ENCODE measurements around the gene ZNF844.
"Not testable (repeated sequence)": the region's sequence is repeated elsewhere in the genome, so short reads cannot be mapped to it uniquely, and the experiment has no call there.

The ZNF844 gene

GRCh38 chr19:12052497-12053169, 11.9 kb upstream of the ZNF844 start, which contains the start of gene ZNF878:
TSS of gene ZNF878 (minus strand) at chr19:12052961. CDS start at chr19:12052801, 160 bp downstream.
- peak within 1 kb of the TSS; percentile 61 for H3K4me3 ChIP-seq (ENCODE audit: low read depth, low read length)
- DNase-seq = peak; percentile 81
- H3K27me3 ChIP-seq (replicated peaks) = no peaks in the 10 kb centered on the region
- in situ Hi-C loops (cut with HindIII; ENCODE audit: low pct_ligation_motif_present, low sequenced_read_pairs) = no loop called here
- TF ChIP-seq CTCF (IDR thresholded peaks at IDR 0.05; ENCODE audit: low read depth, low read length, missing control alignments) = no peak
- H3K36me3 ChIP-seq (replicated peaks) = no peaks in the 10 kb centered on the region
- H3K27ac ChIP-seq = no peak within 1 kb of the TSS

- Histone ChIP-seq H3K4me3 (ENCODE audit: low read depth, low read length) (no peak overlapping the region), H3K27ac (no peak overlapping the region), H3K27me3 (replicated peaks) (no peaks in the 10 kb centered on the region), H3K36me3 (replicated peaks) (no peaks in the 10 kb centered on the region)
- no peak for TF ChIP-seq CTCF (IDR thresholded peaks at IDR 0.05; ENCODE audit: low read depth, low read length, missing control alignments)
- no peak for DNase-seq
- in situ Hi-C loops (cut with HindIII; ENCODE audit: low pct_ligation_motif_present, low sequenced_read_pairs) = no loop called here
Observed at GRCh38 chr19:12055784-12056183, 8.7 kb upstream of the ZNF844 start.

- H3K27ac ChIP-seq = no peak overlapping the region
- no peak for DNase-seq
- in situ Hi-C loops (cut with HindIII; ENCODE audit: low pct_ligation_motif_present, low sequenced_read_pairs) = no loop called here
- peaks cover 33% of the 10 kb centered on the region for H3K36me3 ChIP-seq (replicated peaks)
- TF ChIP-seq CTCF (IDR thresholded peaks at IDR 0.05; ENCODE audit: low read depth, low read length, missing control alignments) = no peak
- H3K4me3 ChIP-seq (ENCODE audit: low read depth, low read length) = no peak overlapping the region
- H3K27me3 ChIP-seq (replicated peaks) = no peaks in the 10 kb centered on the region
Observed at GRCh38 chr19:12075538-12076139, 11.1 kb downstream of the ZNF844 start.

GRCh38 chr19:12076331-12076730, 11.8 kb downstream of the ZNF844 start:
- H3K4me3 ChIP-seq (ENCODE audit: low read depth, low read length); in situ Hi-C loops (cut with HindIII; ENCODE audit: low pct_ligation_motif_present, low sequenced_read_pairs); H3K27ac ChIP-seq; DNase-seq; H3K27me3 ChIP-seq (replicated peaks): not testable (repeated sequence)
- peaks cover 33% of the 10 kb centered on the region for H3K36me3 ChIP-seq (replicated peaks)

GRCh38 chr19:12077375-12077774, 12.8 kb downstream of the ZNF844 start:
- DNase-seq = no peak
- Histone ChIP-seq H3K36me3 (replicated peaks) (peaks cover 33% of the 10 kb centered on the region), H3K4me3 (ENCODE audit: low read depth, low read length) (no peak overlapping the region), H3K27me3 (replicated peaks) (no peaks in the 10 kb centered on the region), H3K27ac (no peak overlapping the region)
- in situ Hi-C loops (cut with HindIII; ENCODE audit: low pct_ligation_motif_present, low sequenced_read_pairs) = no loop called here
- no peak for TF ChIP-seq CTCF (IDR thresholded peaks at IDR 0.05; ENCODE audit: low read depth, low read length, missing control alignments)

- H3K36me3 ChIP-seq (replicated peaks); H3K27me3 ChIP-seq (replicated peaks); H3K27ac ChIP-seq; in situ Hi-C loops (cut with HindIII; ENCODE audit: low pct_ligation_motif_present, low sequenced_read_pairs); H3K4me3 ChIP-seq (ENCODE audit: low read depth, low read length); DNase-seq: not testable (repeated sequence)
Observed at GRCh38 chr19:12083336-12083735, 18.8 kb downstream of the ZNF844 start.
